GM12872 (cell line): ENCODE measurements around the gene SOS2.

ENCODE experiments used
- TF ChIP-seq, protein P1 (sequence below): IDR thresholded peaks from 3 replicates; pipeline ENCODE4 v1.5.1; 2011; ENCODE audit warnings: low read depth, mild to moderate bottlenecking, low read length, moderate library complexity; ENCODE audit not compliant: insufficient read depth

The SOS2 gene

GRCh38 chr14:50237427-50237826 is 6.0 kb upstream of the SOS2 start:
- TF ChIP-seq, protein P1, sequence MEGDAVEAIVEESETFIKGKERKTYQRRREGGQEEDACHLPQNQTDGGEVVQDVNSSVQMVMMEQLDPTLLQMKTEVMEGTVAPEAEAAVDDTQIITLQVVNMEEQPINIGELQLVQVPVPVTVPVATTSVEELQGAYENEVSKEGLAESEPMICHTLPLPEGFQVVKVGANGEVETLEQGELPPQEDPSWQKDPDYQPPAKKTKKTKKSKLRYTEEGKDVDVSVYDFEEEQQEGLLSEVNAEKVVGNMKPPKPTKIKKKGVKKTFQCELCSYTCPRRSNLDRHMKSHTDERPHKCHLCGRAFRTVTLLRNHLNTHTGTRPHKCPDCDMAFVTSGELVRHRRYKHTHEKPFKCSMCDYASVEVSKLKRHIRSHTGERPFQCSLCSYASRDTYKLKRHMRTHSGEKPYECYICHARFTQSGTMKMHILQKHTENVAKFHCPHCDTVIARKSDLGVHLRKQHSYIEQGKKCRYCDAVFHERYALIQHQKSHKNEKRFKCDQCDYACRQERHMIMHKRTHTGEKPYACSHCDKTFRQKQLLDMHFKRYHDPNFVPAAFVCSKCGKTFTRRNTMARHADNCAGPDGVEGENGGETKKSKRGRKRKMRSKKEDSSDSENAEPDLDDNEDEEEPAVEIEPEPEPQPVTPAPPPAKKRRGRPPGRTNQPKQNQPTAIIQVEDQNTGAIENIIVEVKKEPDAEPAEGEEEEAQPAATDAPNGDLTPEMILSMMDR: no peak

DNA sequence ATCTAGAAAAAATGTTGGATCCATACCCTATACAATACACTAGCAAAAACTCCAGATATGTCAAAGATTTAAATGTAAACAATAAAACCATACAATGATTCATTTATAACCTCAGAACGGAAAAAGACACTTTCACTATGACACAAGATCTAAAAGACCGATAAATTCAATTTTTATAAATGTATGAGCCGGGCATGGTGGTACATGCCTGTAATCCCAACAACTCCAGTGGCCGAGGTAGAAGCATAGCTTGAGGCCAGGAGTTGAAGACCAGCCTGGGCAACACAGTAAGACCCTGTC is 2.5 kb upstream of the SOS2 start:
- TF ChIP-seq, protein P1: no peak

DNA sequence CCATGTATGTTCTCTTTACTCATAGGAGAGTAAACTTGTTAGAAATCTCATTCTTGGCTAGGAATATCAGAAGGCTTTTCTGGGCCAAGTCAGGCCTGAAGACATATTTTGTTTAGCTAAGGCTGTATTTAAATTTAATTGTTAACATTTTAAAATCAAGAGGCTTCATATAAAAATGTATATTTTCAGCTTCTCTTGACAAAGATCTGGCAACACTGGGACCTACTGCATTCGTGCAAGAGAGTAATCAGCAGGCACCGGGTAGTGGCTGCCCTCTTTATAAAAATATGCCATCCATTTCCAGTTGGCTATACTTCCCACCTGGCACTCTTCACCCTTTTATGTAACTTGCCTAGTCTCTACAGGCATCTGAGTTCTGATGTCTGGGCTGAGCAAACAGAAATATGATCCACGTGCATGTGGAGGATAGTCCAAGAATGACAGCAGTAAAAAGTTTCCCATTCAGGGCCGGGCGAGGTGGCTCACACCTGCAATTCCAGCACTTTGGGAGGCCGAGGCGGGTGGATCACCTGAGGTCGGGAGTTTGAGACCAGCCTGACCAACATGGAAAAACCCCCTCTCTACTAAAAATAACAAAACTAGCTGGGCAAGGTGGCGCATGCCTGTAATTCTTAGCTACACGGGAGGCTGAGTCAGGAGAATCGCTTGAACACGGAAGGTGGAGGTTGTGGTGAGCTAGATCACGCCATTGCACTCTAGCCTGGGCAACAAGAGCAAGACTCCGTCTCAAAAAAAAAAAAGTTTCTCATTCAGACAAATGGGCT is 2.0 kb upstream of the SOS2 start:
- TF ChIP-seq, protein P1: no peak

- TF ChIP-seq, protein P1: no peak
Measured at GRCh38 chr14:50232276-50232642, 881 bp upstream of the SOS2 start.

DNA sequence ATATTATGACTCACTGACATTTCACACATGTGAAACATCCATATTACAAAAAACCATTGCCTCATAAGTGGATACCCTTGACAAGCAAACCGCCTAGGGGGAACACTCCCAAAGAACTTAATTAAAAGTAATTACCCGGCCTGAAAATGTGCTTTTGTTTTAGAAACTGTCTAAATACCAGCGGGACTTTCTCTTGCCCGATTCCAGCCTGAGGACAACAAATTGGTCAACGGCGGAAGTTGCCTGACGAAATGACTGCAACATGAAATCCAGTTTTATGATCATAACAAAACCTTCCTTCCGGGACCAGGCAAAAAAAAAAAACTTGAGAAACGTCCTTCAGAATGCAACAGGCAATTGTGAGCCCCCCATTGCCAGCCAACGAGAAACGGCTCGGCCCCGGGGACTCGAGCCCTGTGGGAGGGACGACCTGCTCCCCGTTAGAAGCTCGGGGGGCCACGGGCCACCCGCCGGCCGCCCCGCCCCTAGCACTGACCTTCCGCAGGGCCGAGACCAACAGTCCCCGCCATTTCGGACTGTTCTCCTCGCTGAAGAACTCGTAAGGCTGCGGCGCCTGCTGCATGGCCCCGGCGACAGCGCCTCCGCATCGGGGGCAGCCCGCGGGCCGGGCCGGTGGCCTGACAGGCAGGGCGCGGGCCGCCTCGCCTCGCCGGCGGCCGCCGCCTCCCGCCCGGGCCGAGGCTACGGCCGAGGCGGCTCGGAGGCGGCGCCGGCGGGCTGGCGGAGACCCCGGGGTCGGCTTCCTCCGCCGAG is 490 bp downstream of the SOS2 start:
- TF ChIP-seq, protein P1: no peak

- TF ChIP-seq, protein P1: no peak
Measured at GRCh38 chr14:50230401-50230700, 1.0 kb downstream of the SOS2 start.

GRCh38 chr14:50229681-50230080 is 1.7 kb downstream of the SOS2 start:
- TF ChIP-seq, protein P1: no peak
